ENCODE results near the gene NCKAP5. TPM values are rescaled to one million over a fixed set of nuclear protein-coding genes. Genes with fewer than 3 reads are reported as not detected.

NCKAP5 gene
- polyA plus RNA-seq, 1 experiment, result 2.1 TPM

DNA sequence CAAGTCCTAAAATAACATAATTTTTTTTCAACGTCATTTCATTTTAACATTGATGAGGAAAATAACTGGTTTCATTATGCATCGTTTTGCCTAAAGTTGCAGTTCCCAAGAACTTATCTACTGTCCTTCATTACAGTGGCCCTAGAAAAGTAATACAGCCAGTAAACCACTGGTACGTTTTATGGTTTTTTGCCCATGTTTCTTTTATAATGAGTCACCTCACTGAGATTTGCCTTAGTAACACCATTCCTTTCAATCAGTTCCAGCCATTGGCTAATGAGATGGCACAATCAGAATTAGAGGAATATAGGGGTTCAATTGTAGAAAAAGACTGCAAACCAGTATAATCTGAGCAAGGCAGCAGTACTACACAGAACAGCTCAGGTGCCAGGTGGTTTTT, 475.7 kb downstream of the NCKAP5 start:
- CTCF ChIA-PET, result interaction anchor here (0.7 kb wide), 1 partner anchor 444 kb away, joined by 4 read pairs; no protein-coding TSS in a partner anchor
- no peak for DNase-seq (ENCODE audit: low read depth)
- TF ChIP-seq, protein P1, sequence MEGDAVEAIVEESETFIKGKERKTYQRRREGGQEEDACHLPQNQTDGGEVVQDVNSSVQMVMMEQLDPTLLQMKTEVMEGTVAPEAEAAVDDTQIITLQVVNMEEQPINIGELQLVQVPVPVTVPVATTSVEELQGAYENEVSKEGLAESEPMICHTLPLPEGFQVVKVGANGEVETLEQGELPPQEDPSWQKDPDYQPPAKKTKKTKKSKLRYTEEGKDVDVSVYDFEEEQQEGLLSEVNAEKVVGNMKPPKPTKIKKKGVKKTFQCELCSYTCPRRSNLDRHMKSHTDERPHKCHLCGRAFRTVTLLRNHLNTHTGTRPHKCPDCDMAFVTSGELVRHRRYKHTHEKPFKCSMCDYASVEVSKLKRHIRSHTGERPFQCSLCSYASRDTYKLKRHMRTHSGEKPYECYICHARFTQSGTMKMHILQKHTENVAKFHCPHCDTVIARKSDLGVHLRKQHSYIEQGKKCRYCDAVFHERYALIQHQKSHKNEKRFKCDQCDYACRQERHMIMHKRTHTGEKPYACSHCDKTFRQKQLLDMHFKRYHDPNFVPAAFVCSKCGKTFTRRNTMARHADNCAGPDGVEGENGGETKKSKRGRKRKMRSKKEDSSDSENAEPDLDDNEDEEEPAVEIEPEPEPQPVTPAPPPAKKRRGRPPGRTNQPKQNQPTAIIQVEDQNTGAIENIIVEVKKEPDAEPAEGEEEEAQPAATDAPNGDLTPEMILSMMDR (IDR thresholded peaks at IDR 0.05; ENCODE audit: insufficient read depth, low read depth, low read length), result no peak
- POLR2A ChIA-PET, result no interaction called here
- Histone ChIP-seq H3K4me3 (ENCODE audit: low read depth, low read length) (no peak overlapping the region), H3K27me3 (ENCODE audit: control insufficient read depth, insufficient read depth, low read length) (no peaks in the 10 kb centered on the region), H3K36me3 (ENCODE audit: control insufficient read depth, insufficient read depth, low read length) (no peaks in the 10 kb centered on the region)

DNA sequence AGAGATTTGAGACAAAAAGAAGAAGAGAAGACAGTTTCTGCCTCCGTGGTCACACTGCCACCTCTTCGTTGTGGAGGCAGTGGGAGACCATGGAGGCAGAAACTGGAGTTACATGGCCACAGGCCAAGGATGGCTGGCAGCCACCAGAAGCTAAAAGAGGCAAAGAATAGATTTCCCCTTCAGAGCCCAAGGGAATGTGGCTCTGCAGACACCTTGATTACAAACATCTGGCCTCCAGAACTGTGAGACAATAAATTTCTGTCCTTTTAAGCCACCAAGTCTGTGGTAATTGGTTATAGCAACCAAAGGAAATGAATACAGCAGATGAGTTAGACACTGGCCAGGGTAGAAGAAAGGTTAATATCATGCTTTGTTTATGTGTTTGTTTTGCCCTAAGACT, 477.9 kb downstream of the NCKAP5 start:
- Histone ChIP-seq H3K36me3 (ENCODE audit: control insufficient read depth, insufficient read depth, low read length) (no peaks in the 10 kb centered on the region), H3K4me3 (ENCODE audit: low read depth, low read length) (no peak overlapping the region), H3K27me3 (ENCODE audit: control insufficient read depth, insufficient read depth, low read length) (no peaks in the 10 kb centered on the region)
- POLR2A ChIA-PET, result no interaction called here
- CTCF ChIA-PET, result no interaction called here
- TF ChIP-seq, protein P1 (IDR thresholded peaks at IDR 0.05; ENCODE audit: insufficient read depth, low read depth, low read length), result no peak
- DNase-seq (ENCODE audit: low read depth), result no peak

DNA sequence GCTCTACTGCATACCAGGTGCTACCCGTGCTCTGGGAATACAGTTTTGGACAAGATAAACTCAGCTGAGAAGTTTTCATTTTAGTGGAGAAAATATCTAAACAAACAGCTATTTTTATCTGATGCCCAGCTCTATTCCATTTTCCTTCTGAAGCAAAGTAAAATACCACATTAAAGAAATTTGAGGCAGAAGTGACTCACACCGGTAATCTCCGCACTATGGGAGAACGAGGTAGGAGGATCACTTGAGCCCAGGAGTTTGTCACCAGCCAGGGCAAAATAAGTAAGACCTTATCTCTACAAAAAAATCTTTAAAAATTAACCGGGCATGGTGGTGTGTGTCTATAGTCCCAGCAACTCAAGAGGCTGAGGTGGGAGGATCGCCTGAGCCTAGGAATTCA, 482.1 kb downstream of the NCKAP5 start:
- TF ChIP-seq, protein P1 (IDR thresholded peaks at IDR 0.05; ENCODE audit: insufficient read depth, low read depth, low read length), result no peak
- Histone ChIP-seq H3K36me3 (ENCODE audit: control insufficient read depth, insufficient read depth, low read length) (no peaks in the 10 kb centered on the region), H3K4me3 (ENCODE audit: low read depth, low read length) (no peak overlapping the region), H3K27me3 (ENCODE audit: control insufficient read depth, insufficient read depth, low read length) (no peaks in the 10 kb centered on the region)
- DNase-seq (ENCODE audit: low read depth), result no peak
- ChIA-PET CTCF (no interaction called here), POLR2A (no interaction called here)

DNA sequence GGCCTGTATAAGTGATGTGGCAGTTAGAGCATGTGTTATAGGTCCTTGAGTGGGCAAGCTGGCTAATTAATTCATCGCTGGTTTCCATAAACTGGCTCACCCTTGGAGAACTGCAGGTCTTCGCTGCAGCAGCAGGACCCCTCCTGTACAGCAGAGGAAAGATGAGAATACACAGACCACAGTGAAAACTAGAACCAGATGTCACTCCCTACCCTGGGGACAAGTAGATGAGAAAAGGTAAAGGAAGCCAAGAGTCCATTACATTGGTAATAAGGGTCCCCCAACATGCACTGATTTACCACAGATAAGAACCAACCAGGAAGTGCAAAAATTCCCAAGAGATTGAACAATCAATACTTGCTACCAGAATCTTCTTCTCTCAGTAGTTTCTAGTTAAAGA, 482.6 kb downstream of the NCKAP5 start:
- TF ChIP-seq, protein P1 (IDR thresholded peaks at IDR 0.05; ENCODE audit: insufficient read depth, low read depth, low read length), result no peak
- no peak for DNase-seq (ENCODE audit: low read depth)
- Histone ChIP-seq H3K4me3 (ENCODE audit: low read depth, low read length) (no peak overlapping the region), H3K27me3 (ENCODE audit: control insufficient read depth, insufficient read depth, low read length) (no peaks in the 10 kb centered on the region), H3K36me3 (ENCODE audit: control insufficient read depth, insufficient read depth, low read length) (no peaks in the 10 kb centered on the region)
- ChIA-PET POLR2A (no interaction called here), CTCF (no interaction called here)

DNA sequence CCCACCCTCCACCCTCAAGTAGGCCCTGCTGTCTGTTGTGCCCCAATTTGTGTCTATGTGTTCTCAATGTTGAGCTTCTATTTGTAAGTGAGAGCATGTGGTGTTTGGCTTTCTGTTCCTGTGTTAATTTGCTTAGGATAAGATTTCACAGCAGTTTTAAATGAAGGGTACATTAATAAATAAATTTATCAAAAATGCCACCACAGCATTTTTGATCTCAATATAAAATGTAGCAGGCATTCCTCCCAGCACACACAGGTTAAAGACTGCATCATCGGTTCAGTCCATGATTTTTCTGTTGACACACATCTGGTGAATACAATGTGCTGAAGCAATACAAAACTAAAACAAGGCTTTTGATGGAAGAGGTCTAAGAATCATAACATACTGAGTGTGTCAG, 486.2 kb downstream of the NCKAP5 start:
- CTCF ChIA-PET, result no interaction called here
- Histone ChIP-seq H3K27me3 (ENCODE audit: control insufficient read depth, insufficient read depth, low read length) (no peaks in the 10 kb centered on the region), H3K4me3 (ENCODE audit: low read depth, low read length) (no peak overlapping the region), H3K36me3 (ENCODE audit: control insufficient read depth, insufficient read depth, low read length) (no peaks in the 10 kb centered on the region)
- TF ChIP-seq, protein P1 (IDR thresholded peaks at IDR 0.05; ENCODE audit: insufficient read depth, low read depth, low read length), result no peak
- DNase-seq (ENCODE audit: low read depth), result no peak
- POLR2A ChIA-PET, result interaction anchor here (0.6 kb wide), 1 partner anchor 48 kb away, joined by 3 read pairs; no protein-coding TSS in a partner anchor
